Measurements from ENCODE around the gene TEX2.
A peak's percentile ranks its signal among the peaks of the same experiment; 100 is the strongest.

The TEX2 gene

GRCh38 chr17:64160378-64160777 lies 102.7 kb downstream of the TEX2 start:
- no peak for DNase-seq (ENCODE audit: low spot score)

GRCh38 chr17:64158831-64159590 lies 104.0 kb downstream of the TEX2 start:
- no peak for DNase-seq (ENCODE audit: low spot score)

- DNase-seq (ENCODE audit: low spot score) = no peak
These were observed 104.7 kb downstream of the TEX2 start for GRCh38 chr17:64158406-64158805.

- no peak for DNase-seq (ENCODE audit: low spot score)
These were observed 105.3 kb downstream of the TEX2 start for GRCh38 chr17:64157669-64158180.

GRCh38 chr17:64156670-64157069 lies 106.4 kb downstream of the TEX2 start:
- no peak for DNase-seq (ENCODE audit: low spot score)

- no peak for DNase-seq (ENCODE audit: low spot score)
These were observed 107.1 kb downstream of the TEX2 start for GRCh38 chr17:64155751-64156544.

- DNase-seq (ENCODE audit: low spot score) = no peak
These were observed 107.9 kb downstream of the TEX2 start for GRCh38 chr17:64155129-64155528.

- DNase-seq (ENCODE audit: low spot score) = no peak
These were observed 108.3 kb downstream of the TEX2 start for GRCh38 chr17:64154717-64155116.

- DNase-seq (ENCODE audit: low spot score) = no peak
These were observed 108.8 kb downstream of the TEX2 start for GRCh38 chr17:64154313-64154695.

GRCh38 chr17:64153565-64154312 lies 109.3 kb downstream of the TEX2 start:
- DNase-seq (ENCODE audit: low spot score) = no peak

- DNase-seq (ENCODE audit: low spot score) = no peak
These were observed 110.5 kb downstream of the TEX2 start for GRCh38 chr17:64152428-64153125.

- DNase-seq (ENCODE audit: low spot score) = no peak
These were observed 112.1 kb downstream of the TEX2 start for GRCh38 chr17:64151016-64151368.

GRCh38 chr17:64150237-64151015 lies 112.6 kb downstream of the TEX2 start:
- peak; percentile 35 for DNase-seq (ENCODE audit: low spot score)

- DNase-seq (ENCODE audit: low spot score) = no peak
These were observed 113.9 kb downstream of the TEX2 start for GRCh38 chr17:64149196-64149595.

- DNase-seq (ENCODE audit: low spot score) = no peak
These were observed 114.4 kb downstream of the TEX2 start for GRCh38 chr17:64148699-64149098.

- no peak for DNase-seq (ENCODE audit: low spot score)
These were observed 114.9 kb downstream of the TEX2 start for GRCh38 chr17:64148017-64148631.

GRCh38 chr17:64147110-64148016 lies 115.7 kb downstream of the TEX2 start:
- DNase-seq (ENCODE audit: low spot score) = peak; percentile 34

GRCh38 chr17:64146418-64147109 lies 116.5 kb downstream of the TEX2 start:
- peak; percentile 32 for DNase-seq (ENCODE audit: low spot score)
